AG04450 (cell line): ENCODE data around the gene GPC6. TPM values are rescaled to one million over a fixed set of nuclear protein-coding genes. Genes with fewer than 3 reads are reported as not detected.

Experiments used
- CTCF ChIA-PET: fragments of 300-600, 350-600 bp; formaldehyde crosslinking; extraction: SDS; loops from one replicate; lab custom pipeline; 2022; ENCODE audit warnings: antibody characterized with exemption, inconsistent platforms; lab: Charles Lee
- POLR2A ChIA-PET: fragments of 350-600 bp; formaldehyde crosslinking; extraction: SDS; loops from one replicate; lab custom pipeline; 2021; ENCODE audit warnings: antibody characterized with exemption, inconsistent platforms; lab: Yijun Ruan, JAX
- DNase-seq: peaks from one replicate; pipeline ENCODE4 v3.0.0-alpha.2; 2011; ENCODE audit warnings: low read depth, low spot score
- H3K27ac ChIP-seq: one replicate; pipeline ENCODE4 v1.5.1; 2012; ENCODE audit warnings: low read depth, low read length, control low read depth
- H3K27me3 ChIP-seq: one replicate; pipeline ENCODE4 v1.6.0; 2012; ENCODE audit warnings: low read length; ENCODE audit not compliant: control insufficient read depth, insufficient read depth
- H3K4me3 ChIP-seq: 2 replicates; pipeline ENCODE4 v1.5.1; 2011; ENCODE audit warnings: mild to moderate bottlenecking, low read depth, low read length, control low read depth
- H3K9me3 ChIP-seq: 2 replicates; pipeline ENCODE4 v1.5.1; 2012; ENCODE audit warnings: low read length; ENCODE audit not compliant: control insufficient read depth, insufficient read depth
- CTCF ChIP-seq: IDR thresholded peaks from 2 replicates; pipeline ENCODE4 v1.5.1; 2011; ENCODE audit warnings: low read depth, low read length, control low read depth, inconsistent platforms
- polyA plus RNA-seq: library from polyadenylated mRNA; depleted of rRNA; stranded (reverse); fragments of >200 nt; gene quantifications from 2 replicates; pipeline ENCODE4 v1.2.3, GENCODE V29; 2011

The GPC6 gene
- polyA plus RNA-seq, 1 experiment, result 40.4 TPM

DNA sequence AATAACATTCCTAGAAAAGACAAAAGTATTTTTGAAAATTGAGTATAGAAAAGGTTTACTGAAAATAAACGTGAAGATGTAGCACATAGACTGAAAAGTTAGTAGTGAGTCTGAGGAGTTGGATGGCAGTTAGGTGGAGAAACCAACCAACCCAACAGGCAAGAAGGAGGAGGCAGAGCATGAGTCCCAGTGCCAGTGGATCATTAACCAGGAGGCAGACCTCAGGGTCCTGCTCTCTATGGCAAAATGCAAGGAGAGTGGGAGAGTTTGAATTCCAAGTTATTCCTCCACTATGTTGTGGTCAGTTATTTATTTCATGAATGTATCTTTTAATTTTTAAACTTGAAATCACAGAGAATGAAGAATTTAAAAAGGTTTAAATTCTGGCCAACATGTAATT is 446.4 kb downstream of the GPC6 start:
- TF ChIP-seq CTCF, result no peak
- ChIA-PET CTCF (no interaction called here), POLR2A (no interaction called here)
- no peak for DNase-seq
- Histone ChIP-seq H3K27me3 (no peaks in the 10 kb centered on the region), H3K4me3 (no peak overlapping the region), H3K9me3 (no peaks in the 10 kb centered on the region), H3K27ac (no peak overlapping the region)

DNA sequence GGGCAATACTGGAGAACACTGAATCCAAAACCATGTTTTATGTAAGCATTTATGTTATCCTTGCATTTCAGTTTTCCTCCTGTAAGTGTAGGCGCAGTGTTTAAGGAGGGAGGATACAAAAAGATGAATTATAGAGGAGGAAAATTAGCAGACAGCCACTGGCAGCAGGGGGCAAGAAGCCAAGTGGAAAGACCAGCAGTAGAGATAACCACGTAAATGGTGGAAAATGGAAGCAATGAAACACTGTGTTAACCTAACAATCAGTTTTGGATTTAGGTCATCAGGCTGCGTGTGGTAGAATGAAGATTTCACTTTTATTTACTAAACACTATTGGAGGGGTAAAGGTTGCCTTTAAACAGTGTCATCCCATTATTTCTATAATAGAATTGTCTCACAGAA is 447.3 kb downstream of the GPC6 start:
- no peak for TF ChIP-seq CTCF

GRCh38 chr13:93674337-93674755 is 447.7 kb downstream of the GPC6 start:
- Histone ChIP-seq H3K9me3 (no peaks in the 10 kb centered on the region), H3K4me3 (no peak overlapping the region), H3K27ac (no peak overlapping the region), H3K27me3 (no peaks in the 10 kb centered on the region)
- no peak for TF ChIP-seq CTCF
- DNase-seq, result no peak
- POLR2A ChIA-PET, result no interaction called here
- CTCF ChIA-PET, result no interaction called here

More for the DNA sequence above, 447.3 kb downstream of the GPC6 start:
- POLR2A ChIA-PET, result no interaction called here
- no peak for DNase-seq
- Histone ChIP-seq H3K9me3 (no peaks in the 10 kb centered on the region), H3K27ac (no peak overlapping the region), H3K27me3 (no peaks in the 10 kb centered on the region), H3K4me3 (no peak overlapping the region)
- CTCF ChIA-PET, result no interaction called here

DNA sequence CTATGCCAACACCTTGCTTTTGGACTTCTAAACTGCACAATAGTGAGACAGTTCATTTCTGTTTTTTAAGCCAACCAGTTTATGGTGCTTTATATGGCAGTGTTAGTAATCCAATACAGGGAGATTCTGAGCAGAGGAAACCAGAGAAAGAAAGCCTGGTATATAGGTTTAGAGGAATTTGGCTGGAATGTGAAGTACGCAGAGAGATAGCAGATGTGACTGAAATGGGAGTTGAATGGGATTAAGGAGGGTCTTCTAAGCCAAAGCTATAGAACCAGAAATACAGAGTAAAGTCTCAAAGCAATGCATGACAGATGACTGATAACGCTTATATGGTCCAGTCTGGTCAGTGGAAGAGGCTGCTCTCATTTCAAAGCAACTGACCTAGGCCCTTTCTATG is 453.7 kb downstream of the GPC6 start:
- POLR2A ChIA-PET, result no interaction called here
- CTCF ChIA-PET, result no interaction called here
- H3K27ac ChIP-seq, result no peak overlapping the region
- no peak for TF ChIP-seq CTCF
- no peak for DNase-seq
- H3K4me3 ChIP-seq, result no peak overlapping the region
- H3K9me3 ChIP-seq, result no peaks in the 10 kb centered on the region
- no peaks in the 10 kb centered on the region for H3K27me3 ChIP-seq

GRCh38 chr13:93685900-93686299 is 459.3 kb downstream of the GPC6 start:
- no peak for DNase-seq
- ChIA-PET POLR2A (no interaction called here), CTCF (no interaction called here)
- Histone ChIP-seq H3K27ac (no peak overlapping the region), H3K4me3 (no peak overlapping the region), H3K9me3 (no peaks in the 10 kb centered on the region), H3K27me3 (no peaks in the 10 kb centered on the region)
- no peak for TF ChIP-seq CTCF
